K562 (cell line): ENCODE data around the gene ABR. TPM values are rescaled to one million over a fixed set of nuclear protein-coding genes. Genes with fewer than 3 reads are reported as not detected.

ENCODE experiments used
- ATAC-seq: fragments of 200-7000 bp; cut with Tn5 transposase; 3 replicates; pipeline ENCODE4 v1.9.1; 2020; ENCODE audit warnings: moderate library complexity
- BruUV-seq: library from RNA; stranded (reverse); fragments of 400-500 nt; replicated peaks from 2 replicates; lab custom pipeline; 2021; lab: Mats Ljungman, UMichigan
- CTCF ChIA-PET: fragments of 300-600 bp; formaldehyde crosslinking; extraction: SDS; loops from one replicate; lab custom pipeline; 2021; ENCODE audit warnings: low intra/inter-chr PET ratio; lab: Yijun Ruan, JAX
- POLR2A ChIA-PET: fragments of 300-600, 350-650 bp; sonication (Branson Sonifier 250); formaldehyde crosslinking; extraction: SDS; loops from one replicate; lab custom pipeline; 2021; ENCODE audit warnings: antibody characterized with exemption, inconsistent platforms; lab: Yijun Ruan, JAX
- DNase-seq, 4 experiments: peaks; one replicate each; pipeline versions ENCODE4 v3.0.0 to v3.0.0-alpha.2; 2011 to 2018; ENCODE audit warnings: low spot score in 3 of 4, mixed read lengths in 3 of 4; ENCODE audit errors: extremely low read depth in 1 of 4
- FAIRE-seq: peaks from 2 replicates; lab custom pipeline; 2011; peaks lifted over from hg19 to GRCh38; lab: Jason Lieb, UNC
- H2AFZ ChIP-seq: 2 replicates; pipeline ENCODE4 v1.6.0; 2011; ENCODE audit warnings: low read depth, low read length, control low read depth, inconsistent platforms
- H3K27ac ChIP-seq: fragments of 200-600 bp; 3 replicates; pipeline ENCODE4 v1.8.0; 2011; ENCODE audit warnings: low read depth, mild to moderate bottlenecking, control low read depth, inconsistent platforms, low read length, moderate library complexity, mixed read lengths; ENCODE audit errors: extremely low read depth
- H3K27me3 ChIP-seq, 2 experiments: fragments of 300-600 bp in 1 of 2; 2 replicates in 1 of 2; 3 replicates in 1 of 2; pipeline versions ENCODE4 v1.6.0 to v1.8.0; 2011; ENCODE audit warnings: inconsistent platforms in 2 of 2, low read length in 2 of 2, mild to moderate bottlenecking in 1 of 2, mixed read lengths in 1 of 2, moderate library complexity in 1 of 2; ENCODE audit not compliant: control insufficient read depth in 2 of 2, insufficient read depth in 2 of 2
- H3K36me3 ChIP-seq: fragments of 300-600 bp; 3 replicates; pipeline ENCODE4 v1.8.0; 2011; ENCODE audit warnings: mild to moderate bottlenecking, low read length, inconsistent platforms; ENCODE audit not compliant: control insufficient read depth, insufficient read depth
- H3K4me1 ChIP-seq, 2 experiments: fragments of 200-600 bp in 1 of 2; replicated peaks in 1 of 2; 2 replicates in 1 of 2; 3 replicates in 1 of 2; pipeline versions ENCODE4 v1.5.1 to v1.8.0; 2011; ENCODE audit warnings: inconsistent platforms in 2 of 2, low read length in 2 of 2, mild to moderate bottlenecking in 1 of 2, mixed read lengths in 1 of 2, moderate library complexity in 1 of 2; ENCODE audit not compliant: control insufficient read depth in 2 of 2, insufficient read depth in 2 of 2
- H3K4me2 ChIP-seq: 2 replicates; pipeline ENCODE4 v1.6.1; 2011; ENCODE audit warnings: low read length, control low read depth, inconsistent platforms, mixed read lengths; ENCODE audit not compliant: insufficient read depth
- H3K4me3 ChIP-seq: fragments of 200-600 bp; sonication (generic), shearing (Covaris generic); 2 replicates; pipeline ENCODE4 v1.5.1; 2016; ENCODE audit warnings: control low read depth, inconsistent platforms
- H3K79me2 ChIP-seq: fragments of 200-600 bp; 3 replicates; pipeline ENCODE4 v1.8.0; 2011; ENCODE audit warnings: low read length, inconsistent platforms; ENCODE audit not compliant: control insufficient read depth, insufficient read depth
- H3K9ac ChIP-seq, 2 experiments: 2 replicates each; pipeline versions ENCODE4 v1.6.0 to v1.6.1; 2011; ENCODE audit warnings: low read depth in 2 of 2, low read length in 2 of 2, control low read depth in 1 of 2, inconsistent platforms in 1 of 2, mild to moderate bottlenecking in 1 of 2, mixed read lengths in 1 of 2; ENCODE audit not compliant: insufficient read depth in 1 of 2
- H3K9me1 ChIP-seq: one replicate; pipeline ENCODE4 v1.6.0; 2011; ENCODE audit warnings: inconsistent platforms, mild to moderate bottlenecking, low read length, moderate library complexity; ENCODE audit not compliant: control insufficient read depth, insufficient read depth
- H3K9me3 ChIP-seq: replicated peaks from 2 replicates; pipeline ENCODE4 v1.5.1; 2011; ENCODE audit warnings: low read depth, low read length, inconsistent platforms; ENCODE audit not compliant: control insufficient read depth, insufficient read depth
- H4K20me1 ChIP-seq: replicated peaks from 2 replicates; pipeline ENCODE4 v1.6.1; 2011; ENCODE audit warnings: low read length, inconsistent platforms, mixed read lengths; ENCODE audit not compliant: control insufficient read depth, insufficient read depth
- ARID3B ChIP-seq: fragments of 250-450 bp; sonication (Bioruptor Pico); IDR thresholded peaks from 2 replicates; pipeline ENCODE4 v1.4.0; 2020; ENCODE audit warnings: borderline replicate concordance
- MEIS2 ChIP-seq: fragments of 450-650 bp; IDR thresholded peaks from 2 replicates; pipeline ENCODE4 v1.6.1; 2014; ENCODE audit warnings: mild to moderate bottlenecking; ENCODE audit not compliant: partially characterized antibody
- PHF8 ChIP-seq: fragments of 200-600 bp; sonication (generic); IDR thresholded peaks from 2 replicates; pipeline ENCODE4 v1.6.1; 2012; ENCODE audit warnings: mixed run types, mild to moderate bottlenecking, inconsistent platforms, low read length, moderate library complexity, borderline replicate concordance
- POU5F1 ChIP-seq: fragments of 150-350 bp; IDR thresholded peaks from 2 replicates; pipeline ENCODE4 v1.6.1; 2014; ENCODE audit warnings: borderline replicate concordance, low read length, low read depth, mild to moderate bottlenecking; ENCODE audit not compliant: partially characterized antibody
- SIN3B ChIP-seq: fragments of 450-650 bp; IDR thresholded peaks from 2 replicates; pipeline ENCODE4 v1.6.1; 2017; ENCODE audit warnings: low read depth, mild to moderate bottlenecking, moderate library complexity
- STAG1 ChIP-seq: sonication (generic); formaldehyde crosslinking; IDR thresholded peaks from 2 replicates; pipeline ENCODE4 v1.5.0; 2020; ENCODE audit warnings: missing genetic modification reagents, borderline replicate concordance
- TFAP4 ChIP-seq: sonication (generic); formaldehyde crosslinking; IDR thresholded peaks from 2 replicates; pipeline ENCODE4 v1.8.0; 2022; ENCODE audit warnings: missing genetic modification reagents, mild to moderate bottlenecking, moderate library complexity, borderline replicate concordance
- ZBTB7A ChIP-seq: IDR thresholded peaks from 2 replicates; pipeline ENCODE4 v1.6.1; 2011; ENCODE audit warnings: low read depth, mild to moderate bottlenecking, low read length, moderate library complexity, borderline replicate concordance; ENCODE audit not compliant: control insufficient read depth
- WGBS: fragments of 100-300 bp; shearing (Covaris generic); methylation state at CpG from one replicate; pipeline ENCODE4 v1.1.6; 2016; ENCODE audit warnings: low coverage, mixed read lengths; ENCODE audit not compliant: insufficient coverage; ENCODE audit errors: missing lambda C conversion rate; 5-methylcytosine and 5-hydroxymethylcytosine counted together
- in situ Hi-C: fragments of 300-500 bp; cut with MboI; formaldehyde crosslinking; loops from 4 replicates; pipeline ENCODE4 v1.15.0; 2018; ENCODE audit warnings: inconsistent platforms, mixed read lengths
- intact Hi-C: fragments of 100-400 bp; cut with micrococcal nuclease; formaldehyde crosslinking; loops from 2 replicates; pipeline ENCODE4 v1.14.2; 2022
- polyA plus RNA-seq, 8 experiments: library from polyadenylated mRNA; depleted of rRNA in 4 of 8; stranded (reverse) in 5 of 8; unstranded in 3 of 8; fragments of >200 nt; fragmentation: Nextera tagmentation in 2 of 8; fragmentation: Illumina TruSeq in 1 of 8; extraction: Ambion mirVana in 2 of 8; extraction: Trizol in 1 of 8; gene quantifications; 2 replicates each; pipeline versions ENCODE4 v1.2.1 to v1.2.3, GENCODE V29; 2011 to 2014; ENCODE audit warnings: inconsistent platforms in 1 of 8, missing spikeins in 1 of 8
- total RNA-seq, 7 experiments: library from RNA; depleted of rRNA in 6 of 7; stranded (reverse); fragments of >200 nt in 6 of 7; fragmentation: Illumina TruSeq in 2 of 7; extraction: Trizol in 2 of 7; gene quantifications; 2 replicates each; pipeline versions ENCODE4 v1.2.1 to v1.2.3, GENCODE V29; 2011 to 2021; ENCODE audit warnings: low replicate concordance in 1 of 7
- TF ChIP-seq, protein P1 (sequence below), 3 experiments: IDR thresholded peaks in 2 of 3; conservative IDR thresholded peaks in 1 of 3; 2 replicates each; pipeline ENCODE4 v1.5.1; 2011 to 2012; ENCODE audit warnings: low read length in 3 of 3, mild to moderate bottlenecking in 3 of 3, control low read depth in 2 of 3, improper control_type of control experiment in 1 of 3, inconsistent platforms in 1 of 3, low read depth in 1 of 3, mixed read lengths in 1 of 3, moderate library complexity in 1 of 3; ENCODE audit not compliant: insufficient read depth in 2 of 3
- TF ChIP-seq, protein P2 (sequence below): fragments of 450-650 bp; IDR thresholded peaks from 2 replicates; pipeline ENCODE4 v1.6.1; 2016

Gene ABR
- total and polyA plus RNA-seq, 9 of the 15 experiments (the other 6 are each of a cell fraction or from before 2014, with no cell fraction given): 0.07 to 1.6 (median 0.37) TPM; not detected in 1

DNA sequence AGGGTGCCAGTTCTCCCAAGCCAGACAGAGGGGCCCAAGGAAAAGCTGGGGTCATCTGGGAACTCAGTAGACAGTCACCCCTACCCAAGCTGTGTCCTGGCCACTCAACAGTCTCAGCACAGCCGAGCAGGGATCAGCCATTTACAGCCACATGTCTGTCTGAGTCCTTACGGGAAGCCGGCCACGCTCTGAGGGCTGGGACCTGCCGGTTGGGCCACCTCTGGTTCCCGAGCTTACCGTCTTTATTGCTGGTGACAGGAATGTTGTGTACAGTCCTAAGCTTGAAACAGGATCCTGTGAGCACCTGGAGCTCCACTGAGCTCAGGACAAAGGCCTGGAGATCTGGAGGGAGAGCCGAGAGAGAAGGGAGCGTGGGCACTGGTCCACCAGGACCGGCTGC is 123.0 kb downstream of the ABR start (continued):
- no peak for TF ChIP-seq PHF8
- TF ChIP-seq POU5F1: no peak
- TF ChIP-seq SIN3B: no peak

DNA sequence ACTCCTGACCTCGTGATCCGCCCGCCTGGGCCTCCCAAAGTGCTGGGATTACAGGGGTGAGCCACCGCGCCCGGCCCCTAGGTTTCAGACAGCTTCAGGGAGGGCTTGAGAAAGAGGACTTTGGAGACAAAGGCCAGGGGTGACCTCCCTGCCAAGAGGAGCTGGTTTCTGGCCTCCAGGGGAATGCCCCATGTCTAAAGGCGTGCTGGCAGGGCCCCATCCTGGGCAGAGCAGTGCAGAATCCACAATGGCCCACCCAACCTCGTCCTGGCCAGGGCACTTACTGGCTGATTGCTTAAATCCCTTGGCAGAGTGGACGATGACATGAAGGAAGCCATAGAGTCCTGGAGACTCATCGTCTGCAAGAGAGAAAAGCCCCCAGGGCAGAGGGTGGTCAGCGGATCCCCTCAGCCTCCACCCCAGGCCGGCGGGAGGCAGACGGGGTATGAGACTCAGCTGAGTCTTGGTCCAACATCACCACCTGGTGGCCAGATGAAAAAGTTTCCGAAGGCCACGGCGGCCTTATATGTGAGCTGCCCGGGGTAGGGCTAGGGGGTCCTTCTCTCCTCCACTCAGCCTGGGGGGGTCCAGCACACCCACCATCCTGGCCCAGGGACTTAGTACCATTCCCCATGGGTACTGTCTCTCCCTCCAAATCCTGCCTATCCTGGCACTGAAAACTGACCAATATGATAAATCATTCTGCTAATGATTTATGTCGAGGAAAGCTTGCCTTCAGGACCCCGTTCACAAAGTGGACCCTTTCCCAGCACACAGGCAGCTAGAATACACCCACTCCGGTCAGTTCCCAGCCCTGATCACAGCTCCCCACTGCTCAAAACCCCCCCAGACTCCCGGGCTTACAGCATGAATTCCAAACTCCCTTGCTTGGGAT is 123.8 kb downstream of the ABR start:
- CTCF ChIA-PET: interaction anchor here (0.6 to 2.1 kb wide), 2 partner anchors 262 to 304 kb away, joined by 5 to 14 read pairs; no protein-coding TSS in a partner anchor
- no TSS peak for BruUV-seq
- H3K27me3 ChIP-seq: peaks cover 0 to 21% of the 10 kb centered on the region in 2 experiments; a peak in 2 of 5 replicates
- H3K4me1 ChIP-seq: peaks cover 0 to 2% of the 10 kb centered on the region in 2 experiments; a peak in 2 of 5 replicates
- peak; percentile 95 for ATAC-seq
- no peak overlapping the region for H3K4me3 ChIP-seq
- no peaks in the 10 kb centered on the region for H3K36me3 ChIP-seq
- H3K4me2 ChIP-seq: no peak overlapping the region
- no peak overlapping the region for H3K27ac ChIP-seq
- in situ Hi-C loops (loop anchor here (5.0 kb wide), 1 partner anchor 264 kb away; no protein-coding TSS in a partner anchor), intact Hi-C loops (no loop called here)
- no peaks in the 10 kb centered on the region for H3K9me1 ChIP-seq
- peak; percentile 79 for FAIRE-seq
- H4K20me1 ChIP-seq: no peaks in the 10 kb centered on the region; the same call in none of the 2 replicates
- no peak overlapping the region for H2AFZ ChIP-seq
- 18% methylated on average over 13 of the region's 22 CpGs for WGBS
- no peaks in the 10 kb centered on the region for H3K9me3 ChIP-seq
- POLR2A ChIA-PET: interaction anchor here (0.6 to 1.3 kb wide), 6 partner anchors 16 to 517 kb away, joined by 3 to 4 read pairs (median 3); no protein-coding TSS in a partner anchor
- H3K9ac ChIP-seq: no peak overlapping the region
- peak; percentile 67 to 71 (median 71) for DNase-seq
- H3K79me2 ChIP-seq: no peaks in the 10 kb centered on the region
- TF ChIP-seq ARID3B (no peak), MEIS2 (peak; percentile 9), ZBTB7A (peak; percentile 78), STAG1 (CRISPR knock-in tag) (peak; percentile 50; the same call in 1 of the 2 replicates), TFAP4 (CRISPR knock-in tag) (peak; percentile 67; the same call in 1 of the 2 replicates)
- TF ChIP-seq, protein P1, sequence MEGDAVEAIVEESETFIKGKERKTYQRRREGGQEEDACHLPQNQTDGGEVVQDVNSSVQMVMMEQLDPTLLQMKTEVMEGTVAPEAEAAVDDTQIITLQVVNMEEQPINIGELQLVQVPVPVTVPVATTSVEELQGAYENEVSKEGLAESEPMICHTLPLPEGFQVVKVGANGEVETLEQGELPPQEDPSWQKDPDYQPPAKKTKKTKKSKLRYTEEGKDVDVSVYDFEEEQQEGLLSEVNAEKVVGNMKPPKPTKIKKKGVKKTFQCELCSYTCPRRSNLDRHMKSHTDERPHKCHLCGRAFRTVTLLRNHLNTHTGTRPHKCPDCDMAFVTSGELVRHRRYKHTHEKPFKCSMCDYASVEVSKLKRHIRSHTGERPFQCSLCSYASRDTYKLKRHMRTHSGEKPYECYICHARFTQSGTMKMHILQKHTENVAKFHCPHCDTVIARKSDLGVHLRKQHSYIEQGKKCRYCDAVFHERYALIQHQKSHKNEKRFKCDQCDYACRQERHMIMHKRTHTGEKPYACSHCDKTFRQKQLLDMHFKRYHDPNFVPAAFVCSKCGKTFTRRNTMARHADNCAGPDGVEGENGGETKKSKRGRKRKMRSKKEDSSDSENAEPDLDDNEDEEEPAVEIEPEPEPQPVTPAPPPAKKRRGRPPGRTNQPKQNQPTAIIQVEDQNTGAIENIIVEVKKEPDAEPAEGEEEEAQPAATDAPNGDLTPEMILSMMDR (IDR thresholded peaks at IDR 0.05 in 2 of 3, conservative IDR thresholded peaks at IDR 0.05 in 1 of 3; ENCODE audit: insufficient read depth in 2 of 3, low read depth in 1 of 3, low read length in 3 of 3): peak; percentile 64 to 74 (median 71)
- TF ChIP-seq, protein P2, sequence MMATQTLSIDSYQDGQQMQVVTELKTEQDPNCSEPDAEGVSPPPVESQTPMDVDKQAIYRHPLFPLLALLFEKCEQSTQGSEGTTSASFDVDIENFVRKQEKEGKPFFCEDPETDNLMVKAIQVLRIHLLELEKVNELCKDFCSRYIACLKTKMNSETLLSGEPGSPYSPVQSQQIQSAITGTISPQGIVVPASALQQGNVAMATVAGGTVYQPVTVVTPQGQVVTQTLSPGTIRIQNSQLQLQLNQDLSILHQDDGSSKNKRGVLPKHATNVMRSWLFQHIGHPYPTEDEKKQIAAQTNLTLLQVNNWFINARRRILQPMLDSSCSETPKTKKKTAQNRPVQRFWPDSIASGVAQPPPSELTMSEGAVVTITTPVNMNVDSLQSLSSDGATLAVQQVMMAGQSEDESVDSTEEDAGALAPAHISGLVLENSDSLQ: 0 out of 2 replicates have a peak, but pooled peaks have one; percentile 13
